HepG2 (cell line): ENCODE measurements around the gene STAB2. TPM values are rescaled to one million over a fixed set of nuclear protein-coding genes. Genes with fewer than 3 reads are reported as not detected.

Experiments used
- ATAC-seq: fragments of 200-7000 bp; cut with Tn5 transposase; 3 replicates; pipeline ENCODE4 v1.9.1; 2020; ENCODE audit warnings: mild to moderate bottlenecking, moderate library complexity
- BruUV-seq: library from RNA; stranded (reverse); fragments of 400-500 nt; replicated peaks from 2 replicates; lab custom pipeline; 2021; lab: Mats Ljungman, UMichigan
- CTCF ChIA-PET: fragments of 300-600 bp; formaldehyde crosslinking; extraction: SDS; loops from one replicate; lab custom pipeline; 2021; ENCODE audit warnings: low total read pairs, inconsistent platforms, low intra/inter-chr PET ratio; lab: Yijun Ruan, JAX
- POLR2A ChIA-PET: fragments of 350-600 bp; sonication (Branson Sonifier 250); formaldehyde crosslinking; loops from one replicate; lab custom pipeline; 2020; ENCODE audit warnings: antibody characterized with exemption, inconsistent platforms; lab: Yijun Ruan, JAX
- DNase-seq: peaks from one replicate; pipeline ENCODE4 v3.0.0-alpha.2; 2015; ENCODE audit warnings: low spot score
- FAIRE-seq: peaks from 3 replicates; lab custom pipeline; 2011; peaks lifted over from hg19 to GRCh38; lab: Jason Lieb, UNC
- H2AFZ ChIP-seq: one replicate; pipeline ENCODE4 v1.6.1; 2011; ENCODE audit warnings: low read length, inconsistent platforms
- H3K27ac ChIP-seq: fragments of 300-600 bp; 3 replicates; pipeline ENCODE4 v1.8.0; 2011; ENCODE audit warnings: mixed run types, mild to moderate bottlenecking, mixed read lengths, low read length, inconsistent platforms; ENCODE audit not compliant: insufficient read depth; ENCODE audit errors: extremely low read length
- H3K27me3 ChIP-seq, 2 experiments: fragments of 200-600 bp in 1 of 2; 2 replicates in 1 of 2; 3 replicates in 1 of 2; pipeline versions ENCODE4 v1.6.0 to v1.8.0; 2011; ENCODE audit warnings: low read length in 2 of 2, mild to moderate bottlenecking in 2 of 2, moderate library complexity in 2 of 2, inconsistent platforms in 1 of 2; ENCODE audit not compliant: insufficient read depth in 2 of 2, control insufficient read depth in 1 of 2
- H3K36me3 ChIP-seq, 2 experiments: fragments of 200-600 bp in 1 of 2; replicated peaks in 1 of 2; 2 replicates in 1 of 2; 3 replicates in 1 of 2; pipeline versions ENCODE4 v1.5.1 to v1.8.0; 2011; ENCODE audit warnings: low read length in 2 of 2, inconsistent platforms in 1 of 2; ENCODE audit not compliant: insufficient read depth in 2 of 2, control insufficient read depth in 1 of 2
- H3K4me1 ChIP-seq: 2 replicates; pipeline ENCODE4 v1.5.1; 2012; ENCODE audit warnings: low read length, inconsistent platforms; ENCODE audit not compliant: insufficient read depth
- H3K4me2 ChIP-seq: 2 replicates; pipeline ENCODE4 v1.6.0; 2011; ENCODE audit warnings: low read depth, low read length, inconsistent platforms
- H3K4me3 ChIP-seq, 3 experiments: fragments of 200-600 bp in 1 of 3; sonication (generic), shearing (Covaris generic) in 1 of 3; replicated peaks in 1 of 3; 2 replicates each; pipeline ENCODE4 v1.5.1; 2011 to 2016; ENCODE audit warnings: low read length in 3 of 3, inconsistent platforms in 2 of 3, low read depth in 2 of 3, mild to moderate bottlenecking in 2 of 3, control low read depth in 1 of 3, mixed read lengths in 1 of 3; ENCODE audit not compliant: insufficient read depth in 1 of 3
- H3K79me2 ChIP-seq: one replicate; pipeline ENCODE4 v1.6.1; 2011; ENCODE audit warnings: low read length, inconsistent platforms; ENCODE audit not compliant: insufficient read depth
- H3K9ac ChIP-seq: 2 replicates; pipeline ENCODE4 v1.6.0; 2011; ENCODE audit warnings: mild to moderate bottlenecking, low read depth, low read length, inconsistent platforms; ENCODE audit not compliant: insufficient read depth
- H3K9me3 ChIP-seq: 2 replicates; pipeline ENCODE4 v1.5.1; 2012; ENCODE audit warnings: mild to moderate bottlenecking, low read length
- H4K20me1 ChIP-seq: 2 replicates; pipeline ENCODE4 v1.6.0; 2011; ENCODE audit warnings: inconsistent platforms, mild to moderate bottlenecking, low read length, moderate library complexity; ENCODE audit not compliant: insufficient read depth
- DPF2 ChIP-seq: sonication (generic); formaldehyde crosslinking; IDR thresholded peaks from 2 replicates; pipeline ENCODE4 v1.4.0; 2020; ENCODE audit warnings: mild to moderate bottlenecking, low read depth, missing genetic modification reagents, borderline replicate concordance
- GABPB1 ChIP-seq: IDR thresholded peaks from 2 replicates; pipeline ENCODE4 v1.6.1; 2016; ENCODE audit warnings: mild to moderate bottlenecking, missing genetic modification reagents, moderate library complexity, missing compliant biosample characterization
- ISL2 ChIP-seq: sonication (generic); formaldehyde crosslinking; IDR thresholded peaks from 2 replicates; pipeline ENCODE4 v1.5.0; 2020; ENCODE audit warnings: missing genetic modification reagents
- NFIC ChIP-seq: IDR thresholded peaks from 2 replicates; pipeline ENCODE4 v1.6.1; 2012; ENCODE audit warnings: mild to moderate bottlenecking, low read length, inconsistent platforms
- PAWR ChIP-seq: sonication (generic); formaldehyde crosslinking; IDR thresholded peaks from 2 replicates; pipeline ENCODE4 v1.4.0; 2020; ENCODE audit warnings: missing genetic modification reagents, mild to moderate bottlenecking, borderline replicate concordance
- TBX2 ChIP-seq: sonication (generic); formaldehyde crosslinking; IDR thresholded peaks from 2 replicates; pipeline ENCODE4 v1.5.0; 2020; ENCODE audit warnings: missing genetic modification reagents, mild to moderate bottlenecking, borderline replicate concordance
- ZFP1 ChIP-seq: IDR thresholded peaks from 2 replicates; pipeline ENCODE4 v1.6.1; 2016
- whole genome bisulfite sequencing: methylation state at CpG from one replicate; pipeline ENCODE4 v1.1.6; 2017; ENCODE audit warnings: low lambda C conversion rate; 5-methylcytosine and 5-hydroxymethylcytosine counted together
- in situ Hi-C: cut with HindIII; loops from 2 replicates; pipeline ENCODE4 v1.10.0; 2017; ENCODE audit warnings: low pct_unique_long_range_greater_than_20kb; ENCODE audit not compliant: extremely low pct_ligation_motif_present
- intact Hi-C: fragments of 100-400 bp; cut with micrococcal nuclease; formaldehyde crosslinking; loops from one replicate; pipeline ENCODE4 v1.10.0; 2022; ENCODE audit not compliant: unreplicated experiment
- polyA plus RNA-seq, 8 experiments: library from polyadenylated mRNA; depleted of rRNA in 3 of 8; stranded (reverse) in 7 of 8; unstranded in 1 of 8; fragments of >200 nt; fragmentation: Illumina TruSeq in 4 of 8; extraction: Trizol in 4 of 8; gene quantifications; 2 replicates each; pipeline versions ENCODE4 v1.2.1 to v1.2.3, GENCODE V29; 2011 to 2016; ENCODE audit warnings: low read depth in 4 of 8, missing spikeins in 1 of 8, mixed read lengths in 1 of 8; ENCODE audit not compliant: insufficient read depth in 1 of 8
- total RNA-seq, 5 experiments: library from RNA; depleted of rRNA; stranded (reverse); fragments of >200 nt; fragmentation: Illumina TruSeq; extraction: Trizol; gene quantifications; 2 replicates each; pipeline ENCODE4 v1.2.3, GENCODE V29; 2016; ENCODE audit warnings: low read depth in 1 of 5
- TF ChIP-seq, protein P1 (sequence below): sonication (generic); formaldehyde crosslinking; IDR thresholded peaks from 2 replicates; pipeline ENCODE4 v1.5.0; 2020; ENCODE audit warnings: mild to moderate bottlenecking, missing genetic modification reagents
- TF ChIP-seq, protein P2 (sequence below): sonication (generic); formaldehyde crosslinking; IDR thresholded peaks from 2 replicates; pipeline ENCODE4 v1.4.0; 2020; ENCODE audit warnings: missing genetic modification reagents
- TF ChIP-seq, protein P3 (sequence below): sonication (generic); formaldehyde crosslinking; IDR thresholded peaks from 2 replicates; pipeline ENCODE4 v1.8.0; 2022; ENCODE audit warnings: missing genetic modification reagents, mild to moderate bottlenecking, borderline replicate concordance
- TF ChIP-seq, protein P4 (sequence below): sonication (generic); formaldehyde crosslinking; IDR thresholded peaks from 2 replicates; pipeline ENCODE4 v1.4.0; 2020; ENCODE audit warnings: missing genetic modification reagents

STAB2 gene
- total and polyA plus RNA-seq, 2 of the 13 experiments (the other 11 are each of a cell fraction or from before 2014, with no cell fraction given), result not detected

DNA sequence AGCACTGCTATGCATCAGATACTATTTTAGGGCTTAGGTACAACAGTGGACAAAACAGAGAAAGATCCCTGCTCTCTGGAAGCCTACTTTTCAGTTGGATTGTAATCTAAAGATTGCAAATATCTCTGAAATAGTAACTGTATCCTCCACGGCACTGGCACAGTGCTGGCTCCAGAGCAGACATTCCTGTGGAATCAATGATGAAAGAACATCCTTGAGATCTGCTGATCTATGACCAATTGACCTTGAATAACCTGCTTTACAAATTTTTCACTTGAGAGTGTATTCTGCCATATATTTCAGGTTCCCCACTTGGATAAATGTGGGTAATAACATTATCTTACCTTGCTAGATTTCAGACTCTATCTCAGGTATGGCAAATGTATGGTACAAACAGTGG lies 3.2 kb downstream of the STAB2 start (continued):
- TF ChIP-seq, protein P1, sequence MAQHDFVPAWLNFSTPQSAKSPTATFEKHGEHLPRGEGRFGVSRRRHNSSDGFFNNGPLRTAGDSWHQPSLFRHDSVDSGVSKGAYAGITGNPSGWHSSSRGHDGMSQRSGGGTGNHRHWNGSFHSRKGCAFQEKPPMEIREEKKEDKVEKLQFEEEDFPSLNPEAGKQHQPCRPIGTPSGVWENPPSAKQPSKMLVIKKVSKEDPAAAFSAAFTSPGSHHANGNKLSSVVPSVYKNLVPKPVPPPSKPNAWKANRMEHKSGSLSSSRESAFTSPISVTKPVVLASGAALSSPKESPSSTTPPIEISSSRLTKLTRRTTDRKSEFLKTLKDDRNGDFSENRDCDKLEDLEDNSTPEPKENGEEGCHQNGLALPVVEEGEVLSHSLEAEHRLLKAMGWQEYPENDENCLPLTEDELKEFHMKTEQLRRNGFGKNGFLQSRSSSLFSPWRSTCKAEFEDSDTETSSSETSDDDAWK (CRISPR knock-in tag), result no peak

DNA sequence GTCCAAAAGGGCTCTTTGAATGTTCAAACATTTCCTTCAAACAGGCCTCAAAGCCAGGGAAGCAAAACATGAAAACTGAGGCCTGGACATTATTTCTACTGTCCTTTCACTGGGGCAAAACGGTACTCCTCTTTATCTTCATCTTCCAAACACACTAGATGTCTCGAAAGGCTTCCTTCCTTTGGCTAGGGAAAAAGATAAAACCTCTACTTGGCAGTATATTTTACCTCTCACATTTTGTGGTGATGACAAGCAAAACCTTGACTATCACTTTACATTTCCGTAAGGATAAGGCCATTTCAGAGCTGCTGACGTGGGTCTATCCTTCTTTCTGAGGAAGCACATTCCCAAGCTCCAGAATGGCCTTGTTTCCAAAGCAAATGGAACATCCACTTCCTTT lies 9.9 kb downstream of the STAB2 start:
- Histone ChIP-seq H4K20me1 (no peaks in the 10 kb centered on the region), H3K27me3 (no peaks in the 10 kb centered on the region), H3K4me2 (no peak overlapping the region), H3K9ac (no peak overlapping the region), H3K9me3 (no peaks in the 10 kb centered on the region), H3K27ac (no peak overlapping the region), H3K36me3 (no peaks in the 10 kb centered on the region), H2AFZ (no peak overlapping the region), H3K4me3 (no peak overlapping the region), H3K79me2 (no peaks in the 10 kb centered on the region), H3K4me1 (no peaks in the 10 kb centered on the region)
- TF ChIP-seq ISL2 (CRISPR knock-in tag) (no peak), NFIC (no peak), DPF2 (CRISPR knock-in tag) (no peak), ZFP1 (CRISPR knock-in tag) (no peak), TBX2 (CRISPR knock-in tag) (no peak), GABPB1 (CRISPR knock-in tag) (no peak), PAWR (CRISPR knock-in tag) (no peak)
- TF ChIP-seq, protein P2, sequence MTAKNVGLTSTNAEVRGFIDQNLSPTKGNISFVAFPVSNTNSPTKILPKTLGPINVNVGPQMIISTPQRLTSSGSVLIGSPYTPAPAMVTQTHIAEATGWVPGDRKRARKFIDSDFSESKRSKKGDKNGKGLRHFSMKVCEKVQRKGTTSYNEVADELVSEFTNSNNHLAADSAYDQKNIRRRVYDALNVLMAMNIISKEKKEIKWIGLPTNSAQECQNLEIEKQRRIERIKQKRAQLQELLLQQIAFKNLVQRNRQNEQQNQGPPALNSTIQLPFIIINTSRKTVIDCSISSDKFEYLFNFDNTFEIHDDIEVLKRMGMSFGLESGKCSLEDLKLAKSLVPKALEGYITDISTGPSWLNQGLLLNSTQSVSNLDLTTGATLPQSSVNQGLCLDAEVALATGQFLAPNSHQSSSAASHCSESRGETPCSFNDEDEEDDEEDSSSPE (CRISPR knock-in tag), result no peak
- TF ChIP-seq, protein P3, sequence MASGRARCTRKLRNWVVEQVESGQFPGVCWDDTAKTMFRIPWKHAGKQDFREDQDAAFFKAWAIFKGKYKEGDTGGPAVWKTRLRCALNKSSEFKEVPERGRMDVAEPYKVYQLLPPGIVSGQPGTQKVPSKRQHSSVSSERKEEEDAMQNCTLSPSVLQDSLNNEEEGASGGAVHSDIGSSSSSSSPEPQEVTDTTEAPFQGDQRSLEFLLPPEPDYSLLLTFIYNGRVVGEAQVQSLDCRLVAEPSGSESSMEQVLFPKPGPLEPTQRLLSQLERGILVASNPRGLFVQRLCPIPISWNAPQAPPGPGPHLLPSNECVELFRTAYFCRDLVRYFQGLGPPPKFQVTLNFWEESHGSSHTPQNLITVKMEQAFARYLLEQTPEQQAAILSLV (CRISPR knock-in tag), result no peak
- TF ChIP-seq, protein P4, sequence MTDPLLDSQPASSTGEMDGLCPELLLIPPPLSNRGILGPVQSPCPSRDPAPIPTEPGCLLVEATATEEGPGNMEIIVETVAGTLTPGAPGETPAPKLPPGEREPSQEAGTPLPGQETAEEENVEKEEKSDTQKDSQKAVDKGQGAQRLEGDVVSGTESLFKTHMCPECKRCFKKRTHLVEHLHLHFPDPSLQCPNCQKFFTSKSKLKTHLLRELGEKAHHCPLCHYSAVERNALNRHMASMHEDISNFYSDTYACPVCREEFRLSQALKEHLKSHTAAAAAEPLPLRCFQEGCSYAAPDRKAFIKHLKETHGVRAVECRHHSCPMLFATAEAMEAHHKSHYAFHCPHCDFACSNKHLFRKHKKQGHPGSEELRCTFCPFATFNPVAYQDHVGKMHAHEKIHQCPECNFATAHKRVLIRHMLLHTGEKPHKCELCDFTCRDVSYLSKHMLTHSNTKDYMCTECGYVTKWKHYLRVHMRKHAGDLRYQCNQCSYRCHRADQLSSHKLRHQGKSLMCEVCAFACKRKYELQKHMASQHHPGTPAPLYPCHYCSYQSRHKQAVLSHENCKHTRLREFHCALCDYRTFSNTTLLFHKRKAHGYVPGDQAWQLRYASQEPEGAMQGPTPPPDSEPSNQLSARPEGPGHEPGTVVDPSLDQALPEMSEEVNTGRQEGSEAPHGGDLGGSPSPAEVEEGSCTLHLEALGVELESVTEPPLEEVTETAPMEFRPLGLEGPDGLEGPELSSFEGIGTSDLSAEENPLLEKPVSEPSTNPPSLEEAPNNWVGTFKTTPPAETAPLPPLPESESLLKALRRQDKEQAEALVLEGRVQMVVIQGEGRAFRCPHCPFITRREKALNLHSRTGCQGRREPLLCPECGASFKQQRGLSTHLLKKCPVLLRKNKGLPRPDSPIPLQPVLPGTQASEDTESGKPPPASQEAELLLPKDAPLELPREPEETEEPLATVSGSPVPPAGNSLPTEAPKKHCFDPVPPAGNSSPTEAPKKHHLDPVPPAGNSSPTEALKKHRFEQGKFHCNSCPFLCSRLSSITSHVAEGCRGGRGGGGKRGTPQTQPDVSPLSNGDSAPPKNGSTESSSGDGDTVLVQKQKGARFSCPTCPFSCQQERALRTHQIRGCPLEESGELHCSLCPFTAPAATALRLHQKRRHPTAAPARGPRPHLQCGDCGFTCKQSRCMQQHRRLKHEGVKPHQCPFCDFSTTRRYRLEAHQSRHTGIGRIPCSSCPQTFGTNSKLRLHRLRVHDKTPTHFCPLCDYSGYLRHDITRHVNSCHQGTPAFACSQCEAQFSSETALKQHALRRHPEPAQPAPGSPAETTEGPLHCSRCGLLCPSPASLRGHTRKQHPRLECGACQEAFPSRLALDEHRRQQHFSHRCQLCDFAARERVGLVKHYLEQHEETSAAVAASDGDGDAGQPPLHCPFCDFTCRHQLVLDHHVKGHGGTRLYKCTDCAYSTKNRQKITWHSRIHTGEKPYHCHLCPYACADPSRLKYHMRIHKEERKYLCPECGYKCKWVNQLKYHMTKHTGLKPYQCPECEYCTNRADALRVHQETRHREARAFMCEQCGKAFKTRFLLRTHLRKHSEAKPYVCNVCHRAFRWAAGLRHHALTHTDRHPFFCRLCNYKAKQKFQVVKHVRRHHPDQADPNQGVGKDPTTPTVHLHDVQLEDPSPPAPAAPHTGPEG (CRISPR knock-in tag), result no peak
- FAIRE-seq (no peak), ATAC-seq (no peak), DNase-seq (no peak)
- no TSS peak for BruUV-seq
- intact Hi-C loops (no loop called here), in situ Hi-C loops (no loop called here)
- 0% methylated on average over 4 of the region's 4 CpGs for WGBS
- CTCF ChIA-PET, result no interaction called here
- POLR2A ChIA-PET, result no interaction called here
